ENCODE results near the gene CCDC60.

CCDC60 gene

GRCh38 chr12:119446459-119446858, 111.9 kb downstream of the CCDC60 start:
- no peak for DNase-seq (ENCODE audit: low read depth in 2 of 2)

- no peak for DNase-seq (ENCODE audit: low read depth in 2 of 2)
Measured at GRCh38 chr12:119447126-119447525, 112.6 kb downstream of the CCDC60 start.

GRCh38 chr12:119447618-119448017, 113.1 kb downstream of the CCDC60 start:
- DNase-seq (ENCODE audit: low read depth in 2 of 2) = no peak

DNA sequence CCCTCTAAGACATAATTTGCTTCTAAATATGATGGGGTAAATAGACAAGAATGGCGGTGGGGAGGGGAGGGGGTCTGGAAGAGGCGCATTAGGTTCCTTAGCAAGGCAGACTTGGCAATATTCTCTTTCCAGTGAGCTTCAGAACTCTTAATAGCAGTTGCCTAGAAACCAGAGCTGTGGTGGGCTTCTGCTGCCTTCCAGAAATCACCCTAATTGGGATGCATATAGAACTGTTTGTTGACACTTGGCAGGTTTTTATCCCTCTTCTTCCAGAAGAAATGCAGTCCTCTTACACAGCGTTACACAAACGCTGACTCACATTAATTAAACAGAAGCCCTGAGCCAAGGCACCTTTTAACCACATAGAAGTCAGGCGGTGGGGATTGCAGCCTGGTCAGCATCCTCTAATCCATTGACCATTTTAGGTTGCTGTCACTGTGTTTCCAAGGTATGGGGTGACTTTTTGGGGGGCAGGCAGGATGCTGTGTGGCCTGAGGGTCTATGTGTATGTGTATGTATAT, 114.1 kb downstream of the CCDC60 start:
- DNase-seq (ENCODE audit: low read depth in 2 of 2) = no peak

DNA sequence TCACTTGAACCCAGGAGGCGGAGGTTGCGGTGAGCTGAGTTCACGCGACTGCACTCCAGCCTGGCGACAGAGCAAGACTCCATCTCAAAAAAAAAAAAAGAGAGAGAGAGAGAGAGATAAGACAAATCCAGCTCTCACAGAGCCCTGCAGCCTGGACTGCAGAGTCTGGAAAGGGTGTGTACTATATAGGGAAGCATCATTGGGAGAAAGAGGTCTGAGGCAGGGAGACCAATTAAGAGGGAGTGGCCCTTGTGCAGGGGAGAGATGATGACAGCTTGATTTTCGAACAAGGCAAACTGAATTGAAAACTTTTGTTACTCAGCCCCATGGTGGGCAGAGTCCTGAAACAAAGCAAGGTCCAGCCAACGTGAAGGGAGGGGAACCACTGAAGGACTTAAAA, 116.2 kb downstream of the CCDC60 start:
- no peak for DNase-seq (ENCODE audit: low read depth in 2 of 2)

- no peak for DNase-seq (ENCODE audit: low read depth in 2 of 2)
Measured at GRCh38 chr12:119456824-119457223, 122.3 kb downstream of the CCDC60 start.

DNA sequence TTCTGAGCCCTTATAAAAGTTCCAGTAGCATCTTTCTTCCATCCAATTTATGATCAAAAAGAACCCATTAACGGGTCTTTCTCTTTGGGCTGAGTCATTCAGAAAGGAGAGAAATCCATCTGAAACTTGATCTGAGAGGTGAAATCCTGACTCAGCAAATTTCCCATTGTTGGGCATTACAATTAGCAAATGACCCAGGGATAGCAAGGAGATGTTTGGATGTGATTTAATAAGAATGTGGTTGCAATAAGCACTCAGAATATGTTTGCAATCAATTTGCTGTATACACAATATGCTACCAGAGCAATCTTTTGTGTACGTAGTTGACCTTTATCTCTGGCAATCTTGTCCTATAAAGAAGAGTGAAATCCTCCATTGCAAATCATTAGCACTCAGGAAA, 122.7 kb downstream of the CCDC60 start:
- no peak for DNase-seq (ENCODE audit: low read depth in 2 of 2)

GRCh38 chr12:119459481-119459880, 125.0 kb downstream of the CCDC60 start:
- DNase-seq (ENCODE audit: low read depth in 2 of 2) = no peak

DNA sequence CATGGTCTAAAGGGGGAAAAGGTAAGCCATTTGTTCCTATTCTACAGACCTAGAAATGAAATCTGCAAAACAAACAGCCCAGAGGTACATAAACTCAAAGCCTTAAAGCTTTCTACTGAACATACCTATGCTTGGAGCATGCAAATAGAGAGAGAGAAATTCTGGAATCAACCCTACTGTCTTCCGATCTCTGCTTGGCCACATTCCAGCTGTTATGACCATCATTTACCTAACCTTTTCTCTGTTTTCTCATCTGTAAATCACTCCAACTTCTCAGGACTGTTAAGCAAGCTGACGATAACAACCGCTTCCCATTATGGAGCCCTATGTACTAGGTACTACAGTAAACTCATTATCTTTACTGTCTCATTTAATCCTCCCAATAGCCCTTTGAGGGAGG, 126.3 kb downstream of the CCDC60 start:
- DNase-seq (ENCODE audit: low read depth in 2 of 2) = no peak

- DNase-seq (ENCODE audit: low read depth in 2 of 2) = no peak
Measured at GRCh38 chr12:119461636-119462214, 127.2 kb downstream of the CCDC60 start.

DNA sequence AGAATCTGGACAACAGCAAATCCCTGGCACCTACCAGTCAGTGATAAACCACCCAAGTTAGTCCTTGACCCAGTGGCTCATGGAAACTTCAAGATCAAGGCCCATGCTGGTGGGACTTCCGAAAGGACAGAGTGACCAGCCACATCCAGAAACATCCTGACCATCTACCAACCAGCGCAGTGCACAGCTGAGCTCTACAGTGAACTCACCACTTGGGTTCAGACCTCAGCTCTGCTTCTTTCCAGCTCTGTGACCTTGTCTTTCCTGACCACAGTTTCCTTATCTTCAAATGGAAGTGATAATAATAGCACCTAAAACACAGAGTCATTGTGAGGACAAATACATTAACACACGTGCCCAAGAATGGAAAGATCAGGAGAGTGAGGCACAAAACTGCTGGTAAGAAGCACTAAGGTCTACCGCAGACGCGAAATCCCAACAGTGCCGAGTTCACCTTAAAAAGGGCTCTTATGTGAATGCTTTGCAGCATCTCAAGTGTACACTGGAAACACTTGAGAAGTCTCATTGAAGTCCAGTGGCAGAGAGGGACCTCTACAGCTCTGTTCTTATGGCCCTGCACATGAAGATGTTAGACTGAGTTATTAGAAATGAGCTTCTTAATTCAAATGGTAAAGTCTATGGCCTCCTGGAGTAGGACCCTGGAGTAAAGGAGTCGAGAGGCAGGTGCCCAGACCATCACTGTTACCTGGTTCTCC, 128.8 kb downstream of the CCDC60 start:
- DNase-seq (ENCODE audit: low read depth in 2 of 2) = no peak

- no peak for DNase-seq (ENCODE audit: low read depth in 2 of 2)
Measured at GRCh38 chr12:119468296-119468695, 133.8 kb downstream of the CCDC60 start.

GRCh38 chr12:119475650-119476049, 141.1 kb downstream of the CCDC60 start:
- DNase-seq (ENCODE audit: low read depth in 2 of 2) = no peak

DNA sequence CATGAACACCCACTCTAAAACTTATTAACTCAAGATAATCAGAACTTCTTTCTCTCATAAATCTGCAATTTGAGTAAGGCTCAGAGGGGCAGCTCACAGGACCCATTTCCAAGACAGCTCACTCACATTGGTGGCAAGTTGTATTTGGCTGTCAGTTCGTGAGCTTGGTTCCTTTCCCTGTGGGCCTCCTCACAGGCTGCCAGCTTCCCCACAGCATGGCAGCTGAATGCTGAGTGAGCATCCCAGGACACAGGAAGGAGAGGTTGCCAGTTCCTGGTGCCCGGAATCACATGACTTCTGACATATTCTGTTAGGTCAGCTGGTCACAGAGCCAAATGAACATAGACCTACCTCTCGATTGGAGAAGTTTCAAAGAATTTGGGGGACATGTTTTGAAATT, 142.4 kb downstream of the CCDC60 start:
- no peak for DNase-seq (ENCODE audit: low read depth in 2 of 2)

DNA sequence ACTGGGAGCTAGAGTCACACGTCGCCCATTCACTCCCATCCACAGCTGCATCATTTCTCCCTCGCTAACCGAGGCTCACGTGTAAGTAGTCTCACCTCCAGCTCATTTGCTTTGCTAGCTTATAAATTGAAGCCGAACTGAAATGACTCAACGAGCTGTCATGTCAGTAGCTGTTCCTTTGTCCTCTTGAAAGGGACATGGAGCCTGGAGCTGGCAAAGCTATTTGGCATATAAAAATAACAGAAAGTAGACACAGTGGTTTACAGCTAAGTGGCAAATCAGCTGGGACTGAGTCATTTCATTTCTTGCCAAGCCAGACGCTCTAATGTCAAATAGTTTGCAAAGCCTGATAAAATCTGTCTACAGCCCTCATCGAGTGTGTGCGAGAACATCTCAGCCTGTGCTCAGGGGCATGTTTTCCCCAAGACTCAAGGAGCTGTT, 144.6 kb downstream of the CCDC60 start:
- no peak for DNase-seq (ENCODE audit: low read depth in 2 of 2)

- no peak for DNase-seq (ENCODE audit: low read depth in 2 of 2)
Measured at GRCh38 chr12:119480551-119480950, 146.0 kb downstream of the CCDC60 start.

GRCh38 chr12:119486599-119487154, 152.1 kb downstream of the CCDC60 start:
- DNase-seq (ENCODE audit: low read depth in 2 of 2) = no peak

GRCh38 chr12:119491814-119492213, 157.3 kb downstream of the CCDC60 start:
- no peak for DNase-seq (ENCODE audit: low read depth in 2 of 2)

DNA sequence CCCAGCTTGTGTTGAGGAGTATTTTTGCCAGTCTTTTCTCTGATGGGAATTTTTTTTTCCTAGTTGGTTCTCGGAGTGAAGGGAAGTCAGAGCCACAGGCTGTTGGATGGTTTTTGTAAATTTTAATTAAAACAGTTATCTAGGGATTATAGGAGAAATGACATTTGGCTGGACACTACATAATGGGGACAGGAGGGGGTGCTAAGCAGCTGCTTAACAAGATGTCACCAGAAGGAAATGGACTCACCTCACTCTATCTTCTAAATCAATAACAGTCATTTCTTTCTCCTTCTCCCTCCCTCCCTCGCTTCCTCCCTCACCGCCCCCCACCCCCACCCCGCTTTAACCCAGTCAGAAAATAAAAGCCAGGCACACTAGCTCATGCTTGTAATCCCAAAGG, 165.7 kb downstream of the CCDC60 start:
- DNase-seq (ENCODE audit: low read depth in 2 of 2) = no peak

GRCh38 chr12:119501052-119501451, 166.5 kb downstream of the CCDC60 start:
- DNase-seq (ENCODE audit: low read depth in 2 of 2) = no peak

DNA sequence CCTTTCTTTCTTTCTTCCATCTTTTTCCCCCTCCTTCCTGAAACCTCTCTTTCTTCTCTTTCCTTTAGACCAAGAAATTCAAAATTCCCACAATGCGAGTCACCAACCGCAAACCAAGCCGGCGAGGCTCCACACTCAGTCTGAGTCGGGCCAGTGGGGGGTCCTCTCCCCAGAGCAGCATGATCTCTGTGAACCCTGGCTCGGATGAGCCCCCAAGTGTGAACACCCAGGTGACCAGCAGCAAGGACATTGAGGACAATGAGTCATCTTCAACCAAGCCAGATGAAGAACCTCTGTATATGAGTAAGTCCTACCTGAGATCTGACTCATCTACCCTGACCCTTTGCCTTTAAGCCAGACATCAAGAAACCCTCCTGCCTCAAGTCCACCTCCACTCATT, 170.5 kb downstream of the CCDC60 start:
- DNase-seq (ENCODE audit: low read depth in 2 of 2) = no peak

- no peak for DNase-seq (ENCODE audit: low read depth in 2 of 2)
Measured at GRCh38 chr12:119512772-119513497, 178.4 kb downstream of the CCDC60 start.

All from stimulated activated CD4-positive, alpha-beta T cell treated with anti-CD3 and anti-CD28 coated beads, Interleukin-15, amount 100 ng/mL, for 48 hours (primary cell).